Measurements from ENCODE around the gene MED4. TPM values are rescaled to one million over a fixed set of nuclear protein-coding genes. Genes with fewer than 3 reads are reported as not detected.

The MED4 gene
- total and polyA plus RNA-seq, 9 of the 15 experiments (the other 6 are each of a cell fraction or from before 2014, with no cell fraction given) = 24.5 to 87.3 (median 58.3) TPM

DNA sequence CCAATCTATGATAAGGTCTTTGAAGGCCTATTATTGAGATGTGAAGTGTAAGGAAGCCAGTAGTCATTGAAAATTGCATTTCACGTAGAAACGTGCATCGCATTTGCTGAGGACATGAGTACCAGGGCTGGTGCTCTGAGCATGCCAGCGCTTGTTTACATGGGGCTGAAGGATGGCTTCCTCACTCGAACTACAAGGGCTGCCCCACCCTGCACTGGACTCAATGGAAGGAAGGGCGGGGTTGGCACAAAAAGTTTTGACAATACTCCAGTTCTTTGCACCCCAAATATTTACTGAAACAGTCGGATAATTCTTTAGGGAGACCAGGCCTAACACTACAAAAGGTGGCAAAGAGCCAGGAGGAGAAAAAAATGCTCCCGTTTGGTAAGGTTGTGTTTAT, 28.9 kb upstream of the MED4 start (continued):
- TF ChIP-seq, protein P1, sequence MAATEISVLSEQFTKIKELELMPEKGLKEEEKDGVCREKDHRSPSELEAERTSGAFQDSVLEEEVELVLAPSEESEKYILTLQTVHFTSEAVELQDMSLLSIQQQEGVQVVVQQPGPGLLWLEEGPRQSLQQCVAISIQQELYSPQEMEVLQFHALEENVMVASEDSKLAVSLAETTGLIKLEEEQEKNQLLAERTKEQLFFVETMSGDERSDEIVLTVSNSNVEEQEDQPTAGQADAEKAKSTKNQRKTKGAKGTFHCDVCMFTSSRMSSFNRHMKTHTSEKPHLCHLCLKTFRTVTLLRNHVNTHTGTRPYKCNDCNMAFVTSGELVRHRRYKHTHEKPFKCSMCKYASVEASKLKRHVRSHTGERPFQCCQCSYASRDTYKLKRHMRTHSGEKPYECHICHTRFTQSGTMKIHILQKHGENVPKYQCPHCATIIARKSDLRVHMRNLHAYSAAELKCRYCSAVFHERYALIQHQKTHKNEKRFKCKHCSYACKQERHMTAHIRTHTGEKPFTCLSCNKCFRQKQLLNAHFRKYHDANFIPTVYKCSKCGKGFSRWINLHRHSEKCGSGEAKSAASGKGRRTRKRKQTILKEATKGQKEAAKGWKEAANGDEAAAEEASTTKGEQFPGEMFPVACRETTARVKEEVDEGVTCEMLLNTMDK (IDR thresholded peaks at IDR 0.05; ENCODE audit: borderline replicate concordance, insufficient read depth, low read depth, low read length, poor library complexity, severe bottlenecking) = no peak
- no peak for TF ChIP-seq CBFB (CRISPR knock-in tag; IDR thresholded peaks at IDR 0.05)
- TF ChIP-seq, protein P2, sequence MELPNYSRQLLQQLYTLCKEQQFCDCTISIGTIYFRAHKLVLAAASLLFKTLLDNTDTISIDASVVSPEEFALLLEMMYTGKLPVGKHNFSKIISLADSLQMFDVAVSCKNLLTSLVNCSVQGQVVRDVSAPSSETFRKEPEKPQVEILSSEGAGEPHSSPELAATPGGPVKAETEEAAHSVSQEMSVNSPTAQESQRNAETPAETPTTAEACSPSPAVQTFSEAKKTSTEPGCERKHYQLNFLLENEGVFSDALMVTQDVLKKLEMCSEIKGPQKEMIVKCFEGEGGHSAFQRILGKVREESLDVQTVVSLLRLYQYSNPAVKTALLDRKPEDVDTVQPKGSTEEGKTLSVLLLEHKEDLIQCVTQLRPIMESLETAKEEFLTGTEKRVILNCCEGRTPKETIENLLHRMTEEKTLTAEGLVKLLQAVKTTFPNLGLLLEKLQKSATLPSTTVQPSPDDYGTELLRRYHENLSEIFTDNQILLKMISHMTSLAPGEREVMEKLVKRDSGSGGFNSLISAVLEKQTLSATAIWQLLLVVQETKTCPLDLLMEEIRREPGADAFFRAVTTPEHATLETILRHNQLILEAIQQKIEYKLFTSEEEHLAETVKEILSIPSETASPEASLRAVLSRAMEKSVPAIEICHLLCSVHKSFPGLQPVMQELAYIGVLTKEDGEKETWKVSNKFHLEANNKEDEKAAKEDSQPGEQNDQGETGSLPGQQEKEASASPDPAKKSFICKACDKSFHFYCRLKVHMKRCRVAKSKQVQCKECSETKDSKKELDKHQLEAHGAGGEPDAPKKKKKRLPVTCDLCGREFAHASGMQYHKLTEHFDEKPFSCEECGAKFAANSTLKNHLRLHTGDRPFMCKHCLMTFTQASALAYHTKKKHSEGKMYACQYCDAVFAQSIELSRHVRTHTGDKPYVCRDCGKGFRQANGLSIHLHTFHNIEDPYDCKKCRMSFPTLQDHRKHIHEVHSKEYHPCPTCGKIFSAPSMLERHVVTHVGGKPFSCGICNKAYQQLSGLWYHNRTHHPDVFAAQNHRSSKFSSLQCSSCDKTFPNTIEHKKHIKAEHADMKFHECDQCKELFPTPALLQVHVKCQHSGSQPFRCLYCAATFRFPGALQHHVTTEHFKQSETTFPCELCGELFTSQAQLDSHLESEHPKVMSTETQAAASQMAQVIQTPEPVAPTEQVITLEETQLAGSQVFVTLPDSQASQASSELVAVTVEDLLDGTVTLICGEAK (IDR thresholded peaks at IDR 0.05) = no peak
- TF ChIP-seq, protein P2 (CRISPR knock-in tag; IDR thresholded peaks at IDR 0.05) = no peak
- no peak for TF ChIP-seq ZFP30 (CRISPR knock-in tag; IDR thresholded peaks at IDR 0.05; ENCODE audit: borderline replicate concordance)
- no peak for TF ChIP-seq ZZZ3 (IDR thresholded peaks at IDR 0.05)
- TF ChIP-seq ATF3 (IDR thresholded peaks at IDR 0.05) = no peak
- TF ChIP-seq ATF3 (CRISPR knock-in tag; conservative IDR thresholded peaks at IDR 0.05) = no peak
- no peak for TF ChIP-seq FOXJ2 (tag; IDR thresholded peaks at IDR 0.05)
